B cell (primary cell): Measurements from ENCODE around the gene ECM2. TPM values are rescaled to one million over a fixed set of nuclear protein-coding genes. Genes with fewer than 3 reads are reported as not detected.

Source experiments
- ATAC-seq: fragments of 200-7000 bp; cut with Tn5 transposase; one replicate; pipeline ENCODE4 v1.10.0; 2021; ENCODE audit warnings: low read depth, mild to moderate bottlenecking, moderate number of reproducible peaks, moderate library complexity
- CTCF ChIA-PET: fragments of 350-600 bp; sonication (Branson Sonifier 250); formaldehyde crosslinking; loops from one replicate; lab custom pipeline; 2021; ENCODE audit warnings: antibody characterized with exemption, inconsistent platforms; lab: Charles Lee
- POLR2A ChIA-PET: fragments of 350-600 bp; sonication (Branson Sonifier 250); formaldehyde crosslinking; loops from one replicate; lab custom pipeline; 2021; ENCODE audit warnings: antibody characterized with exemption; lab: Charles Lee
- DNase-seq: peaks from one replicate; pipeline ENCODE4 v3.0.0; 2013
- H2AFZ ChIP-seq: 2 replicates; pipeline ENCODE4 v1.6.1; 2012; ENCODE audit warnings: mild to moderate bottlenecking, low read depth, low read length; ENCODE audit not compliant: insufficient read depth, poor library complexity, severe bottlenecking
- H3K27ac ChIP-seq, 2 donors: 1 replicate in 1 of 2; 2 replicates in 1 of 2; pipeline ENCODE4 v1.5.1; 2012 to 2013; ENCODE audit warnings: low read length in 2 of 2, mild to moderate bottlenecking in 2 of 2, moderate library complexity in 1 of 2
- H3K27me3 ChIP-seq, 4 experiments: fragments of 200-600 bp in 1 of 4; sonication (generic) in 1 of 4; replicated peaks in 1 of 4; 1 replicate in 2 of 4; 2 replicates in 2 of 4; pipeline versions ENCODE4 v1.6.1 to v1.7.0; 2013 to 2016; ENCODE audit warnings: low read length in 3 of 4, mild to moderate bottlenecking in 2 of 4, mixed read lengths in 1 of 4, moderate library complexity in 1 of 4; ENCODE audit not compliant: insufficient read depth in 4 of 4, control insufficient read depth in 3 of 4; ENCODE audit errors: control extremely low read depth in 1 of 4
- H3K36me3 ChIP-seq, 2 experiments: replicated peaks in 1 of 2; 1 replicate in 1 of 2; 2 replicates in 1 of 2; pipeline versions ENCODE4 v1.6.1 to v1.7.1; 2013; ENCODE audit warnings: low read length in 1 of 2; ENCODE audit not compliant: insufficient read depth in 2 of 2, control insufficient read depth in 1 of 2; ENCODE audit errors: control extremely low read depth in 1 of 2, extremely low read depth in 1 of 2
- H3K4me1 ChIP-seq, 2 donors: fragments of 200-600 bp in 1 of 2; sonication (generic) in 1 of 2; 1 replicate in 1 of 2; 2 replicates in 1 of 2; pipeline versions ENCODE4 v1.5.1 to v1.6.1; 2013 to 2017; ENCODE audit warnings: low read length in 2 of 2; ENCODE audit not compliant: control insufficient read depth in 2 of 2, insufficient read depth in 2 of 2
- H3K4me2 ChIP-seq: replicated peaks from 2 replicates; pipeline ENCODE3; 2012; ENCODE audit warnings: mild to moderate bottlenecking, low read depth, low read length; ENCODE audit not compliant: poor library complexity, severe bottlenecking
- H3K4me3 ChIP-seq, 5 experiments: fragments of 200-600 bp in 1 of 5; sonication (generic) in 1 of 5; 1 replicate in 3 of 5; 2 replicates in 2 of 5; pipeline versions ENCODE4 v1.5.1 to v1.7.0; 2011 to 2016; ENCODE audit warnings: low read length in 4 of 5, mild to moderate bottlenecking in 4 of 5, low read depth in 2 of 5, control low read depth in 1 of 5, moderate library complexity in 1 of 5; ENCODE audit not compliant: insufficient read depth in 1 of 5; ENCODE audit errors: control extremely low read depth in 1 of 5, extremely low read depth in 1 of 5
- H3K79me2 ChIP-seq: fragments of 200-600 bp; sonication (generic); one replicate; pipeline ENCODE4 v1.6.0; 2016; ENCODE audit warnings: low read length; ENCODE audit not compliant: control insufficient read depth, insufficient read depth
- H3K9ac ChIP-seq: fragments of 200-600 bp; sonication (generic); 2 replicates; pipeline ENCODE4 v1.6.1; 2017; ENCODE audit warnings: mild to moderate bottlenecking, low read length, moderate library complexity
- H3K9me3 ChIP-seq, 3 donors: one replicate each; pipeline versions ENCODE4 v1.6.1 to v1.7.1; 2013; ENCODE audit warnings: low read length in 2 of 3; ENCODE audit not compliant: control insufficient read depth in 2 of 3, insufficient read depth in 1 of 3; ENCODE audit errors: control extremely low read depth in 1 of 3
- H4K20me1 ChIP-seq: 2 replicates; pipeline ENCODE4 v1.6.0; 2012; ENCODE audit warnings: mild to moderate bottlenecking, low read length; ENCODE audit not compliant: insufficient read depth, control insufficient read depth, poor library complexity, severe bottlenecking
- H3K27ac Mint-ChIP-seq: one replicate; pipeline ENCODE4 v1.8.0; 2021; ENCODE audit warnings: mixed read lengths
- H3K27me3 Mint-ChIP-seq: one replicate; pipeline ENCODE4 v1.8.0; 2021; ENCODE audit warnings: mixed read lengths
- H3K4me1 Mint-ChIP-seq: one replicate; pipeline ENCODE4 v1.8.0; 2021; ENCODE audit warnings: mixed read lengths
- H3K4me3 Mint-ChIP-seq: one replicate; pipeline ENCODE4 v1.8.0; 2021; ENCODE audit warnings: mixed read lengths
- H3K9me3 Mint-ChIP-seq: one replicate; pipeline ENCODE4 v1.8.0; 2022; ENCODE audit warnings: mixed read lengths; ENCODE audit not compliant: insufficient read depth
- CTCF ChIP-seq: fragments of 200-600 bp; IDR thresholded peaks from one replicate; pipeline ENCODE4 v1.8.0; 2022; ENCODE audit warnings: antibody characterized with exemption, mild to moderate bottlenecking
- EZH2 ChIP-seq: IDR thresholded peaks from 2 replicates; pipeline ENCODE4 v1.6.1; 2012; ENCODE audit warnings: borderline replicate concordance, low read depth, mild to moderate bottlenecking, moderate library complexity, low read length; ENCODE audit not compliant: insufficient read depth, poor library complexity, severe bottlenecking
- WGBS: methylation state at CpG from one replicate; pipeline ENCODE4 v1.1.5; 2013; ENCODE audit warnings: missing lambda C conversion rate; ENCODE audit not compliant: insufficient coverage; 5-methylcytosine and 5-hydroxymethylcytosine counted together
- intact Hi-C: fragments of 100-400 bp; cut with micrococcal nuclease; formaldehyde crosslinking; loops from one replicate; pipeline ENCODE4 v1.10.0; 2022
- polyA plus RNA-seq: library from polyadenylated mRNA; depleted of rRNA; stranded (reverse); fragments of >200 nt; gene quantifications from 2 replicates; pipeline ENCODE4 v1.2.3, GENCODE V29; 2012
- total RNA-seq, 2 donors: library from RNA; stranded (reverse); fragments of 120-200 nt in 1 of 2; gene quantifications; 1 replicate in 1 of 2; 2 replicates in 1 of 2; pipeline versions ENCODE4 v1.2.3 to v1.2.4, GENCODE V29; 2013 to 2022

The ECM2 gene
- total and polyA plus RNA-seq, 2 donors (not counting 1 experiment from before 2014, with no cell fraction given): not detected

- intact Hi-C loops: no loop called here
- TF ChIP-seq CTCF (no peak), EZH2 (no peak)
- H3K9ac ChIP-seq: no peak overlapping the region
- no peaks in the 10 kb centered on the region for H3K9me3 ChIP-seq
- 70% methylated on average over 4 of the region's 4 CpGs for WGBS
- no peak overlapping the region for H2AFZ ChIP-seq
- ChIA-PET CTCF (no interaction called here), POLR2A (no interaction called here)
- H3K4me3 Mint-ChIP-seq: no peak overlapping the region
- no peaks in the 10 kb centered on the region for H3K36me3 ChIP-seq
- no peak overlapping the region for H3K27ac Mint-ChIP-seq
- no peaks in the 10 kb centered on the region for H3K9me3 Mint-ChIP-seq
- H3K4me2 ChIP-seq: no peak overlapping the region
- no peaks in the 10 kb centered on the region for H4K20me1 ChIP-seq
- H3K4me1 Mint-ChIP-seq: peaks cover 6% of the 10 kb centered on the region
- no peaks in the 10 kb centered on the region for H3K27me3 Mint-ChIP-seq
- H3K79me2 ChIP-seq: no peaks in the 10 kb centered on the region
- H3K27me3 ChIP-seq: no peaks in the 10 kb centered on the region
- no peak for DNase-seq
- no peak overlapping the region for H3K27ac ChIP-seq
- H3K4me3 ChIP-seq: no peak overlapping the region
- H3K4me1 ChIP-seq: no peaks in the 10 kb centered on the region
- ATAC-seq: no peak
Measured at GRCh38 chr9:92507496-92507895, 28.3 kb downstream of the ECM2 start.

- no peaks in the 10 kb centered on the region for H4K20me1 ChIP-seq
- peaks cover 6% of the 10 kb centered on the region for H3K4me1 Mint-ChIP-seq
- H3K4me3 ChIP-seq: no peak overlapping the region
- no peaks in the 10 kb centered on the region for H3K36me3 ChIP-seq
- no CpG with 5 or more reads among the region's 2 CpGs for WGBS
- intact Hi-C loops: no loop called here
- TF ChIP-seq EZH2: no peak
- TF ChIP-seq CTCF: no peak
- no peak overlapping the region for H3K9ac ChIP-seq
- H3K79me2 ChIP-seq: no peaks in the 10 kb centered on the region
- H3K27me3 ChIP-seq: no peaks in the 10 kb centered on the region
- no peak overlapping the region for H3K27ac ChIP-seq
- H2AFZ ChIP-seq: no peak overlapping the region
- H3K9me3 ChIP-seq: no peaks in the 10 kb centered on the region
- H3K27me3 Mint-ChIP-seq: no peaks in the 10 kb centered on the region
- H3K27ac Mint-ChIP-seq: no peak overlapping the region
- no peaks in the 10 kb centered on the region for H3K9me3 Mint-ChIP-seq
- CTCF ChIA-PET: no interaction called here
- ATAC-seq: no peak
- no peak overlapping the region for H3K4me3 Mint-ChIP-seq
- POLR2A ChIA-PET: no interaction called here
- DNase-seq: no peak
- H3K4me1 ChIP-seq: no peaks in the 10 kb centered on the region
- H3K4me2 ChIP-seq: no peak overlapping the region
Measured at GRCh38 chr9:92507005-92507404, 28.8 kb downstream of the ECM2 start.
